Measurements from ENCODE around the gene MPG. TPM values are rescaled to one million over a fixed set of nuclear protein-coding genes. Genes with fewer than 3 reads are reported as not detected.

The MPG gene
- total and polyA plus RNA-seq, 12 donors: 32.2 to 88.5 (median 41.1) TPM

GRCh38 chr16:133716-134115, 55.7 kb downstream of the MPG start:
- 97% methylated on average over 2 of the region's 2 CpGs for WGBS, 2 donors
- Histone ChIP-seq H3K36me3 (peaks cover 0 to 18% (median 0%) of the 10 kb centered on the region in 9 donors), H3K4me3 (no peak overlapping the region), H3K27ac (no peak overlapping the region), H3K27me3 (no peaks in the 10 kb centered on the region), H3K9me3 (no peaks in the 10 kb centered on the region), H3K4me1 (peaks cover 0 to 20% (median 8%) of the 10 kb centered on the region in 9 donors)
- TF ChIP-seq, protein P1, sequence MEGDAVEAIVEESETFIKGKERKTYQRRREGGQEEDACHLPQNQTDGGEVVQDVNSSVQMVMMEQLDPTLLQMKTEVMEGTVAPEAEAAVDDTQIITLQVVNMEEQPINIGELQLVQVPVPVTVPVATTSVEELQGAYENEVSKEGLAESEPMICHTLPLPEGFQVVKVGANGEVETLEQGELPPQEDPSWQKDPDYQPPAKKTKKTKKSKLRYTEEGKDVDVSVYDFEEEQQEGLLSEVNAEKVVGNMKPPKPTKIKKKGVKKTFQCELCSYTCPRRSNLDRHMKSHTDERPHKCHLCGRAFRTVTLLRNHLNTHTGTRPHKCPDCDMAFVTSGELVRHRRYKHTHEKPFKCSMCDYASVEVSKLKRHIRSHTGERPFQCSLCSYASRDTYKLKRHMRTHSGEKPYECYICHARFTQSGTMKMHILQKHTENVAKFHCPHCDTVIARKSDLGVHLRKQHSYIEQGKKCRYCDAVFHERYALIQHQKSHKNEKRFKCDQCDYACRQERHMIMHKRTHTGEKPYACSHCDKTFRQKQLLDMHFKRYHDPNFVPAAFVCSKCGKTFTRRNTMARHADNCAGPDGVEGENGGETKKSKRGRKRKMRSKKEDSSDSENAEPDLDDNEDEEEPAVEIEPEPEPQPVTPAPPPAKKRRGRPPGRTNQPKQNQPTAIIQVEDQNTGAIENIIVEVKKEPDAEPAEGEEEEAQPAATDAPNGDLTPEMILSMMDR (IDR thresholded peaks at IDR 0.05): no peak
- intact Hi-C loops (cut with DNase I): no loop called here
- DNase-seq (no peak), ATAC-seq (no peak)

Other genes starting within 250 kb of the MPG start
- gene POLR3K, start 24.6 kb upstream of the MPG start, total RNA-seq: 10 to 100 TPM in 7 of 10 donors, 1 to 10 TPM in 3; 9.1 to 11.8 (median 10.5) TPM
- 10 to 100 TPM in 1 of 2 donors, 1 to 10 TPM in 1; 6.7 to 19.2 TPM for gene POLR3K, start 24.6 kb upstream of the MPG start, polyA plus RNA-seq
- gene SNRNP25, start 24.4 kb upstream of the MPG start, total RNA-seq: 10 to 100 TPM; 45.6 to 86.6 (median 56.6) TPM
- gene SNRNP25, start 24.4 kb upstream of the MPG start, polyA plus RNA-seq: 100 to 1,000 TPM in 1 of 2 donors, 10 to 100 TPM in 1; 80.4 to 109 TPM
- 10 to 100 TPM; 18.5 to 27.8 (median 24.3) TPM for gene RHBDF1, start 5.6 kb upstream of the MPG start, total RNA-seq
- gene RHBDF1, start 5.6 kb upstream of the MPG start, polyA plus RNA-seq: 10 to 100 TPM; 36.9 to 89.8 TPM
- 10 to 100 TPM; 19.0 to 28.8 (median 22.3) TPM for gene NPRL3, start 60.4 kb downstream of the MPG start, total RNA-seq
- 10 to 100 TPM; 16.2 to 19.6 TPM for gene NPRL3, start 60.4 kb downstream of the MPG start, polyA plus RNA-seq
- not detected for gene HBZ, start 74.4 kb downstream of the MPG start, total RNA-seq
- gene HBZ, start 74.4 kb downstream of the MPG start, polyA plus RNA-seq: under 1 TPM in 1 of 2 donors, not detected in 1; 0.14 TPM
- under 1 TPM in 2 of 10 donors, not detected in 8; 0.56 to 0.61 TPM for gene HBM, start 87.8 kb downstream of the MPG start, total RNA-seq
- not detected for gene HBM, start 87.8 kb downstream of the MPG start, polyA plus RNA-seq
- 1,000 to 10,000 TPM in 1 of 10 donors, 100 to 1,000 TPM in 5, 10 to 100 TPM in 4; 78.7 to 1,146 (median 107) TPM for gene HBA2, start 94.7 kb downstream of the MPG start, total RNA-seq
- 10 to 100 TPM in 1 of 2 donors, 1 to 10 TPM in 1; 2.9 to 84.6 TPM for gene HBA2, start 94.7 kb downstream of the MPG start, polyA plus RNA-seq
- 1,000 to 10,000 TPM in 1 of 10 donors, 100 to 1,000 TPM in 9; 114 to 1,150 (median 192) TPM for gene HBA1, start 98.5 kb downstream of the MPG start, total RNA-seq
- 10 to 100 TPM in 1 of 2 donors, 1 to 10 TPM in 1; 2.1 to 27.1 TPM for gene HBA1, start 98.5 kb downstream of the MPG start, polyA plus RNA-seq
- gene HBQ1, start 102.2 kb downstream of the MPG start, total RNA-seq: not detected
- under 1 TPM in 1 of 2 donors, not detected in 1; 0.09 TPM for gene HBQ1, start 102.2 kb downstream of the MPG start, polyA plus RNA-seq
- gene LUC7L, start 151.2 kb downstream of the MPG start, total RNA-seq: 10 to 100 TPM; 14.4 to 29.7 (median 20.4) TPM
- 100 to 1,000 TPM in 1 of 2 donors, 10 to 100 TPM in 1; 21.3 to 139 TPM for gene LUC7L, start 151.2 kb downstream of the MPG start, polyA plus RNA-seq
- gene FAM234A, start 156.6 kb downstream of the MPG start, total RNA-seq: 100 to 1,000 TPM; 114 to 200 (median 161) TPM
- gene FAM234A, start 156.6 kb downstream of the MPG start, polyA plus RNA-seq: 10 to 100 TPM; 70.5 to 97.9 TPM
- gene RGS11, start 197.7 kb downstream of the MPG start, total RNA-seq: 10 to 100 TPM in 6 of 10 donors, 1 to 10 TPM in 4; 7.5 to 18.2 (median 12.5) TPM
- 10 to 100 TPM in 1 of 2 donors, 1 to 10 TPM in 1; 1.9 to 36.4 TPM for gene RGS11, start 197.7 kb downstream of the MPG start, polyA plus RNA-seq
- gene ARHGDIG, start 202.4 kb downstream of the MPG start, total RNA-seq: 10 to 100 TPM in 4 of 10 donors, 1 to 10 TPM in 6; 4.8 to 16.9 (median 9.1) TPM
- gene ARHGDIG, start 202.4 kb downstream of the MPG start, polyA plus RNA-seq: 10 to 100 TPM in 1 of 2 donors, under 1 TPM in 1; 0.17 to 10.7 TPM
- gene PDIA2, start 204.9 kb downstream of the MPG start, total RNA-seq: 10 to 100 TPM in 1 of 10 donors, 1 to 10 TPM in 8, under 1 TPM in 1; 0.55 to 14.0 (median 3.2) TPM
- 1 to 10 TPM in 1 of 2 donors, under 1 TPM in 1; 0.32 to 2.6 TPM for gene PDIA2, start 204.9 kb downstream of the MPG start, polyA plus RNA-seq